HG03135 (cell line): Measurements from ENCODE around the gene CLEC4M.

ENCODE experiments used
- ATAC-seq: cut with Tn5 transposase; IDR thresholded peaks from one replicate; pipeline ENCODE4 v1.9.1; 2021; ENCODE audit warnings: mild to moderate bottlenecking, moderate library complexity; ENCODE audit not compliant: unreplicated experiment

The CLEC4M gene

GRCh38 chr19:7762719-7763293 is at the start of gene CLEC4M:
CLEC4M (plus strand) TSS chr19:7763243; CDS start chr19:7763267, 24 bp downstream.
- ATAC-seq: no peak

GRCh38 chr19:7715671-7716070 is 47.4 kb upstream of the CLEC4M start:
- no peak for ATAC-seq

- ATAC-seq: no peak
These were observed 46.3 kb upstream of the CLEC4M start for GRCh38 chr19:7716762-7717161.

- ATAC-seq: no peak
These were observed 44.4 kb upstream of the CLEC4M start for GRCh38 chr19:7718668-7719067.

GRCh38 chr19:7720351-7720750 is 42.7 kb upstream of the CLEC4M start:
- ATAC-seq: no peak

GRCh38 chr19:7722231-7722651 is 40.8 kb upstream of the CLEC4M start:
- ATAC-seq: no peak

GRCh38 chr19:7725791-7726190 is 37.3 kb upstream of the CLEC4M start:
- ATAC-seq: no peak

GRCh38 chr19:7729211-7729610 is 33.8 kb upstream of the CLEC4M start:
- no peak for ATAC-seq

GRCh38 chr19:7729831-7730285 is 33.2 kb upstream of the CLEC4M start:
- no peak for ATAC-seq

- no peak for ATAC-seq
These were observed 32.5 kb upstream of the CLEC4M start for GRCh38 chr19:7730286-7731217.

- no peak for ATAC-seq
These were observed 31.8 kb upstream of the CLEC4M start for GRCh38 chr19:7731218-7731595.

- no peak for ATAC-seq
These were observed 31.4 kb upstream of the CLEC4M start for GRCh38 chr19:7731615-7732014.

GRCh38 chr19:7732045-7732444 is 31.0 kb upstream of the CLEC4M start, which contains the start of gene CLEC4G:
CLEC4G (minus strand) TSS chr19:7732110; CDS start chr19:7732102, 8 bp downstream.
- no peak for ATAC-seq

- no peak for ATAC-seq
These were observed 29.7 kb upstream of the CLEC4M start for GRCh38 chr19:7733376-7733775.

GRCh38 chr19:7734220-7735203 is 28.5 kb upstream of the CLEC4M start:
- ATAC-seq: no peak

- no peak for ATAC-seq
These were observed 26.9 kb upstream of the CLEC4M start for GRCh38 chr19:7736148-7736547.

GRCh38 chr19:7737215-7737614 is 25.8 kb upstream of the CLEC4M start:
- no peak for ATAC-seq

GRCh38 chr19:7738023-7738422 is 25.0 kb upstream of the CLEC4M start:
- ATAC-seq: no peak

- no peak for ATAC-seq
These were observed 23.8 kb upstream of the CLEC4M start for GRCh38 chr19:7739211-7739755.

GRCh38 chr19:7739801-7740681 is 23.0 kb upstream of the CLEC4M start:
- no peak for ATAC-seq
